Measurements from ENCODE around the gene SAT2.

Gene SAT2

GRCh38 chr17:7579834-7580603 lies 47.6 kb downstream of the SAT2 start:
- no peak for DNase-seq (ENCODE audit: low read depth in 1 of 2, low spot score in 1 of 2)
- H3K4me3 ChIP-seq (replicated peaks; ENCODE audit: insufficient read depth, low read length) = peak overlapping the region; percentile 49
- no peaks in the 10 kb centered on the region for H3K27me3 ChIP-seq (ENCODE audit: insufficient read depth, poor library complexity, severe bottlenecking)
- peak overlapping the region; percentile 72 for H3K27ac ChIP-seq (replicated peaks)
- TF ChIP-seq GABPA (IDR thresholded peaks at IDR 0.05; ENCODE audit: low read depth) (no peak), POLR2AphosphoS5 (IDR thresholded peaks at IDR 0.05; ENCODE audit: low read depth) (no peak), CTCF (IDR thresholded peaks at IDR 0.05; ENCODE audit: insufficient read depth, low read length) (no peak), SPI1 (IDR thresholded peaks at IDR 0.05; ENCODE audit: borderline replicate concordance, low read depth) (no peak)
- TF ChIP-seq, protein P1, sequence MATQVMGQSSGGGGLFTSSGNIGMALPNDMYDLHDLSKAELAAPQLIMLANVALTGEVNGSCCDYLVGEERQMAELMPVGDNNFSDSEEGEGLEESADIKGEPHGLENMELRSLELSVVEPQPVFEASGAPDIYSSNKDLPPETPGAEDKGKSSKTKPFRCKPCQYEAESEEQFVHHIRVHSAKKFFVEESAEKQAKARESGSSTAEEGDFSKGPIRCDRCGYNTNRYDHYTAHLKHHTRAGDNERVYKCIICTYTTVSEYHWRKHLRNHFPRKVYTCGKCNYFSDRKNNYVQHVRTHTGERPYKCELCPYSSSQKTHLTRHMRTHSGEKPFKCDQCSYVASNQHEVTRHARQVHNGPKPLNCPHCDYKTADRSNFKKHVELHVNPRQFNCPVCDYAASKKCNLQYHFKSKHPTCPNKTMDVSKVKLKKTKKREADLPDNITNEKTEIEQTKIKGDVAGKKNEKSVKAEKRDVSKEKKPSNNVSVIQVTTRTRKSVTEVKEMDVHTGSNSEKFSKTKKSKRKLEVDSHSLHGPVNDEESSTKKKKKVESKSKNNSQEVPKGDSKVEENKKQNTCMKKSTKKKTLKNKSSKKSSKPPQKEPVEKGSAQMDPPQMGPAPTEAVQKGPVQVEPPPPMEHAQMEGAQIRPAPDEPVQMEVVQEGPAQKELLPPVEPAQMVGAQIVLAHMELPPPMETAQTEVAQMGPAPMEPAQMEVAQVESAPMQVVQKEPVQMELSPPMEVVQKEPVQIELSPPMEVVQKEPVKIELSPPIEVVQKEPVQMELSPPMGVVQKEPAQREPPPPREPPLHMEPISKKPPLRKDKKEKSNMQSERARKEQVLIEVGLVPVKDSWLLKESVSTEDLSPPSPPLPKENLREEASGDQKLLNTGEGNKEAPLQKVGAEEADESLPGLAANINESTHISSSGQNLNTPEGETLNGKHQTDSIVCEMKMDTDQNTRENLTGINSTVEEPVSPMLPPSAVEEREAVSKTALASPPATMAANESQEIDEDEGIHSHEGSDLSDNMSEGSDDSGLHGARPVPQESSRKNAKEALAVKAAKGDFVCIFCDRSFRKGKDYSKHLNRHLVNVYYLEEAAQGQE (IDR thresholded peaks at IDR 0.05; ENCODE audit: insufficient replicate concordance, low read depth) = no peak

- peak; percentile 71 to 85 for DNase-seq (ENCODE audit: low read depth in 1 of 2, low spot score in 1 of 2)
- Histone ChIP-seq H3K27me3 (ENCODE audit: insufficient read depth, poor library complexity, severe bottlenecking) (no peaks in the 10 kb centered on the region), H3K4me3 (replicated peaks; ENCODE audit: insufficient read depth, low read length) (peak within 1 kb of the TSS; percentile 49), H3K27ac (replicated peaks) (peak within 1 kb of the TSS; percentile 72)
- TF ChIP-seq, protein P1 (IDR thresholded peaks at IDR 0.05; ENCODE audit: insufficient replicate concordance, low read depth) = no peak
- TF ChIP-seq SPI1 (IDR thresholded peaks at IDR 0.05; ENCODE audit: borderline replicate concordance, low read depth) (peak; percentile 74; the same call in 1 of the 2 replicates), POLR2AphosphoS5 (IDR thresholded peaks at IDR 0.05; ENCODE audit: low read depth) (peak; percentile 97)
Measured at GRCh38 chr17:7579001-7579833, 48.4 kb downstream of the SAT2 start, which contains the start of gene CD68. Gene CD68, plus strand, starts transcription at chr17:7579638. Its CDS starts 40 bp downstream, at chr17:7579678.

- TF ChIP-seq POLR2AphosphoS5 (IDR thresholded peaks at IDR 0.05; ENCODE audit: low read depth) (0 out of 2 replicates have a peak, but pooled peaks have one; percentile 7), SPI1 (IDR thresholded peaks at IDR 0.05; ENCODE audit: borderline replicate concordance, low read depth) (no peak)
- TF ChIP-seq, protein P1 (IDR thresholded peaks at IDR 0.05; ENCODE audit: insufficient replicate concordance, low read depth) = no peak
- Histone ChIP-seq H3K27ac (replicated peaks) (no peak overlapping the region), H3K27me3 (ENCODE audit: insufficient read depth, poor library complexity, severe bottlenecking) (no peaks in the 10 kb centered on the region), H3K4me3 (replicated peaks; ENCODE audit: insufficient read depth, low read length) (no peak overlapping the region)
- no peak for DNase-seq (ENCODE audit: low read depth in 1 of 2, low spot score in 1 of 2)
Measured at GRCh38 chr17:7577327-7578199, 50.1 kb downstream of the SAT2 start.

Data from HL-60 (cell line).